Lower lobe of right lung (tissue), 2 donors: Measurements from ENCODE around the gene CYP26B1. TPM values are rescaled to one million over a fixed set of nuclear protein-coding genes. Genes with fewer than 3 reads are reported as not detected.

ENCODE experiments used
- ATAC-seq, 2 donors: fragments of 200-7000 bp; cut with Tn5 transposase; one replicate each; pipeline ENCODE4 v1.9.1; 2020 to 2022; ENCODE audit warnings: mild to moderate bottlenecking in 2 of 2, moderate library complexity in 2 of 2
- DNase-seq: peaks from one replicate; pipeline ENCODE4 v3.0.0-alpha.2; 2020
- H3K27ac ChIP-seq: fragments of 200-600 bp; one replicate; pipeline ENCODE4 v1.8.0; 2022
- H3K27me3 ChIP-seq: fragments of 200-600 bp; one replicate; pipeline ENCODE4 v1.8.0; 2022; ENCODE audit warnings: low read depth
- H3K36me3 ChIP-seq: fragments of 200-600 bp; one replicate; pipeline ENCODE4 v1.8.0; 2022; ENCODE audit warnings: mild to moderate bottlenecking
- H3K4me1 ChIP-seq: fragments of 200-600 bp; one replicate; pipeline ENCODE4 v1.8.0; 2022
- H3K4me3 ChIP-seq: fragments of 200-600 bp; one replicate; pipeline ENCODE4 v1.8.0; 2022; ENCODE audit warnings: mild to moderate bottlenecking
- H3K9me3 ChIP-seq: fragments of 200-600 bp; one replicate; pipeline ENCODE4 v1.8.0; 2022
- CTCF ChIP-seq: fragments of 200-600 bp; IDR thresholded peaks from one replicate; pipeline ENCODE4 v1.8.0; 2022; ENCODE audit warnings: antibody characterized with exemption, mild to moderate bottlenecking
- intact Hi-C: fragments of 100-400 bp; cut with DNase I; formaldehyde crosslinking; loops from one replicate; pipeline ENCODE4 v1.11.0; 2022
- total RNA-seq: library from RNA; stranded (reverse); fragmentation: NEBNext Ultra II Directional; extraction: Animal tissue kit (Norgen Biotek cat#: 25700); gene quantifications from one replicate; pipeline ENCODE4 v1.2.1, GENCODE V29; 2021
- donor health status: DM: no; HTN: yes; CAD: no; lungs with severe emphysema.

Gene CYP26B1
- total RNA-seq, 1 donor from 2014 or later = 2.5 TPM

- no peaks in the 10 kb centered on the region for H3K27me3 ChIP-seq
- no peak for DNase-seq
- no peaks in the 10 kb centered on the region for H3K4me1 ChIP-seq
- H3K36me3 ChIP-seq = no peaks in the 10 kb centered on the region
- ATAC-seq = no peak
- intact Hi-C loops = no loop called here
- no peak overlapping the region for H3K4me3 ChIP-seq
- H3K27ac ChIP-seq = no peak overlapping the region
- H3K9me3 ChIP-seq = no peaks in the 10 kb centered on the region
- TF ChIP-seq CTCF = no peak
Observed at GRCh38 chr2:72084584-72084976, 63.1 kb downstream of the CYP26B1 start.

DNA sequence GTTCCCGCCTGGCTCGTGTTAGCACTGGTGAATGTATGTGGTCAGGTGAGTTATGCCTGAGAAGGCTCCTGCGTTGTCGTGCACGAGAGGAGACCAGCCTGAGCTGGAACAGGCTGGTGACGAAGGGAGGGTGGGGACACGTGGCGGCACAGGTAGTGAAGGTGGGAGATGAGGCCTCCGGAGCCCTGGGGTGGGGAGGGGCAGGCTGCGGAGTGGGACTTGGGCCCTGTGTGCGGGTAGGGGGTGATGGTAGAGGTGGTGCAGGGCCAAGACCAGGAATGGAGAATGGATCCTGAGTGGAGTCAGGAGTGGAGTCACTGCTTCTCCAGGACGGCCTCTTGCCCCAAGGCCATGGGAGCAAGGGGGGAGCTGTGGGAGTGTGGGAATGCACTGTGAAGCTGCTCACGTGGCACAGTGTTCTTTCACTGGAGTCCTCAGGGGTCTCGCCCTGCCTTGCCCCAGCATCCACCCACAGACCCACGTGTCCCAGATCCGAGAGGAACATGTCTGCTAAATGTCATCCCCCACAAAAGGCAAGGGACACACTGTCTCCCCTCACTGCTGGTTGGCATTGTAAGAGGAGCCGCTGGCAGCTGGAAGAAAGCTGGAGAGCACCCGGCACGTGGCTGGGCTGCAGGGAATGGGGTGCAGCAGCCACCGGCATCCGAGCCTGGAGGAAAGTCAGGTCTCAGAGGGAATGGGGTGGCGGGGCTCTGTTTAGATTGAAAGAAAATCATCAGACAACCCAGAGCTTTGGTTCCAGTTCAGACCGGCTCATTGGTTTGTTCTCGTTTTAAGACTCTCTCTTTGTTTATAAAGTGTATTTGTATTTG, 63.7 kb downstream of the CYP26B1 start:
- H3K9me3 ChIP-seq = no peaks in the 10 kb centered on the region
- intact Hi-C loops = no loop called here
- no peak for TF ChIP-seq CTCF
- no peak overlapping the region for H3K4me3 ChIP-seq
- no peaks in the 10 kb centered on the region for H3K36me3 ChIP-seq
- DNase-seq (no peak), ATAC-seq (no peak)
- no peaks in the 10 kb centered on the region for H3K27me3 ChIP-seq
- H3K27ac ChIP-seq = no peak overlapping the region
- no peaks in the 10 kb centered on the region for H3K4me1 ChIP-seq

DNA sequence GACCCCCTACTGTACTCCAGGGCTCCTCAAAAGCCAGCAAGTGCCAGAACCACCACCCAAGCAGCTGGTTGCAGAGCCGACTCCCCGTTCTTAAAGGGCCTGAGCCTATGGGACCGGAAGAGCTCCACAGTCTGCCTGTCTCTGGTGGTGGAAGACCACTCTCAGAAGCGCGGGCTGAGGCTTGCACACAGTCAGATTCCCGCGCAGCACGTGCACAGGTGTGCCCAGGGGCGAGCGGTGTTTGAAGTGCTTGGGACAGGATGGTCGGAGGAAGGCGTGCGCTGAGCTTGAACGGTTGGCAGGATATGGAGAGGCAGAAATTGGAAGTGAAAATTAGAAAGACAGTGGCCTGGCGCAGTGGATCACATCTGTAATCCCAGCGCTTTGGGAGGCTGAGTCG, 64.8 kb downstream of the CYP26B1 start:
- Histone ChIP-seq H3K4me1 (no peaks in the 10 kb centered on the region), H3K27me3 (no peaks in the 10 kb centered on the region), H3K36me3 (no peaks in the 10 kb centered on the region), H3K9me3 (no peaks in the 10 kb centered on the region), H3K27ac (no peak overlapping the region), H3K4me3 (no peak overlapping the region)
- DNase-seq = no peak
- no peak for TF ChIP-seq CTCF
- intact Hi-C loops = no loop called here
- ATAC-seq = no peak

- TF ChIP-seq CTCF = no peak
- Histone ChIP-seq H3K9me3 (no peaks in the 10 kb centered on the region), H3K4me1 (no peaks in the 10 kb centered on the region), H3K4me3 (no peak overlapping the region), H3K36me3 (no peaks in the 10 kb centered on the region), H3K27ac (no peak overlapping the region), H3K27me3 (no peaks in the 10 kb centered on the region)
- intact Hi-C loops = no loop called here
- no peak for DNase-seq
- ATAC-seq = no peak
Observed at GRCh38 chr2:72082021-72082601, 65.6 kb downstream of the CYP26B1 start.

- H3K4me1 ChIP-seq = no peaks in the 10 kb centered on the region
- DNase-seq (no peak), ATAC-seq (no peak)
- H3K9me3 ChIP-seq = no peaks in the 10 kb centered on the region
- intact Hi-C loops = no loop called here
- H3K36me3 ChIP-seq = no peaks in the 10 kb centered on the region
- TF ChIP-seq CTCF = no peak
- no peaks in the 10 kb centered on the region for H3K27me3 ChIP-seq
- H3K27ac ChIP-seq = no peak overlapping the region
- H3K4me3 ChIP-seq = no peak overlapping the region
Observed at GRCh38 chr2:72081451-72081850, 66.2 kb downstream of the CYP26B1 start.
